NB4 (cell line): ENCODE measurements around the gene PPP1CA.

Experiments
- MYC ChIP-seq: IDR thresholded peaks from 2 replicates; pipeline ENCODE4 v1.6.1; 2011; ENCODE audit warnings: low read depth, low read length
- POLR2A ChIP-seq: IDR thresholded peaks from 2 replicates; pipeline ENCODE4 v1.6.1; 2011; ENCODE audit warnings: mild to moderate bottlenecking; ENCODE audit not compliant: insufficient read length; ENCODE audit errors: extremely low read depth
- TF ChIP-seq, protein P1 (sequence below): IDR thresholded peaks from one replicate; pipeline ENCODE4 v1.5.1; 2012; ENCODE audit warnings: low read depth, low read length
- TF ChIP-seq, protein P2 (sequence below): IDR thresholded peaks from 2 replicates; pipeline ENCODE4 v1.6.1; 2011; ENCODE audit warnings: low read depth, low read length

GRCh38 chr11:67374571-67375281 lies 26.9 kb downstream of the PPP1CA start:
- TF ChIP-seq POLR2A (no peak), MYC (no peak)
- TF ChIP-seq, protein P1, sequence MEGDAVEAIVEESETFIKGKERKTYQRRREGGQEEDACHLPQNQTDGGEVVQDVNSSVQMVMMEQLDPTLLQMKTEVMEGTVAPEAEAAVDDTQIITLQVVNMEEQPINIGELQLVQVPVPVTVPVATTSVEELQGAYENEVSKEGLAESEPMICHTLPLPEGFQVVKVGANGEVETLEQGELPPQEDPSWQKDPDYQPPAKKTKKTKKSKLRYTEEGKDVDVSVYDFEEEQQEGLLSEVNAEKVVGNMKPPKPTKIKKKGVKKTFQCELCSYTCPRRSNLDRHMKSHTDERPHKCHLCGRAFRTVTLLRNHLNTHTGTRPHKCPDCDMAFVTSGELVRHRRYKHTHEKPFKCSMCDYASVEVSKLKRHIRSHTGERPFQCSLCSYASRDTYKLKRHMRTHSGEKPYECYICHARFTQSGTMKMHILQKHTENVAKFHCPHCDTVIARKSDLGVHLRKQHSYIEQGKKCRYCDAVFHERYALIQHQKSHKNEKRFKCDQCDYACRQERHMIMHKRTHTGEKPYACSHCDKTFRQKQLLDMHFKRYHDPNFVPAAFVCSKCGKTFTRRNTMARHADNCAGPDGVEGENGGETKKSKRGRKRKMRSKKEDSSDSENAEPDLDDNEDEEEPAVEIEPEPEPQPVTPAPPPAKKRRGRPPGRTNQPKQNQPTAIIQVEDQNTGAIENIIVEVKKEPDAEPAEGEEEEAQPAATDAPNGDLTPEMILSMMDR: no peak
- TF ChIP-seq, protein P2, sequence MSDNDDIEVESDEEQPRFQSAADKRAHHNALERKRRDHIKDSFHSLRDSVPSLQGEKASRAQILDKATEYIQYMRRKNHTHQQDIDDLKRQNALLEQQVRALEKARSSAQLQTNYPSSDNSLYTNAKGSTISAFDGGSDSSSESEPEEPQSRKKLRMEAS: no peak
